UCSD-AML1 (cell line): ENCODE results near the gene SELENOH.
A peak's percentile ranks its signal among the peaks of the same experiment; 100 is the strongest.

Source experiments
- DNase-seq: peaks from one replicate; lab custom pipeline; 2025; ENCODE audit not compliant: unreplicated experiment; lab: John Stamatoyannopoulos, UW

SELENOH gene

GRCh38 chr11:57778318-57779037 lies 37.2 kb downstream of the SELENOH start:
- peak; percentile 27 for DNase-seq

DNA sequence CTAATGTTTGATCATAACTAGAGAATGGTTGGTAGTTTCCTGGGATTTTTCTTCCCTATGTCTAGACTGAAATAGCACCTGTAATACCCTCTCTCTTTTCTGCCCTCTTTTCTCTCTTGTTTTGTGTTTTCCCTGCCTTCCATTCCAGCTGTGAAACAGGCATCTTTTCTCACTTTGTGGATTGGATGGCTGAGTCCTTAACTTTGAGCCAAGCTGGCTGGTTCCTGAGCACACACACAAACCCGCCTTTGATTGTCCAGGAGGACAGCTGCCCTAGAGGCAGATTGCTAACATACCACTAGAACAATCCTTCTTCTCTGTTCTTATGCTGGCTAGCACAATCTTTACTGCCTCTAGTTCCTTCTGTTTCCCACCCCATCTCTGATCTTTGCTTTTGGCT lies 38.0 kb downstream of the SELENOH start:
- DNase-seq: no peak

- no peak for DNase-seq
Measured at GRCh38 chr11:57781529-57781943, 40.2 kb downstream of the SELENOH start.

DNA sequence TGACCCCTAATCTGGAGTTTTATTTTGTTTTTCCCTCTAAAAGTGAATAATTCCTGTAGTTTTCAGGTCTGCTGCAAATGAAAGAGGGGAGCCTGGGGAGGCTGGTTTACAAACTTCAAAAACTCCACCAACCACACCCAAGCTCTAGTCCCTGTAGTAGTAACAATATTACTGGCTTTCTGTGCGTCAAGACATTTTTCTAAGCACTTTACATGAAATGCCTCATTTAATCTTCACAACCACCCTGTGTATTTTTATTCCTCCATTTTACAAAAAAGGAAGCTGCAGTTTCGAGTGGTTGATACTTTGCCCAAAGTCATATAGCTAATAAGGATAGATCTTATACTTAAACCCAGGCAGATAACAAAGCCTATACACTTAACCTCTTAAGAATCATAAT lies 43.8 kb downstream of the SELENOH start:
- DNase-seq: no peak

DNA sequence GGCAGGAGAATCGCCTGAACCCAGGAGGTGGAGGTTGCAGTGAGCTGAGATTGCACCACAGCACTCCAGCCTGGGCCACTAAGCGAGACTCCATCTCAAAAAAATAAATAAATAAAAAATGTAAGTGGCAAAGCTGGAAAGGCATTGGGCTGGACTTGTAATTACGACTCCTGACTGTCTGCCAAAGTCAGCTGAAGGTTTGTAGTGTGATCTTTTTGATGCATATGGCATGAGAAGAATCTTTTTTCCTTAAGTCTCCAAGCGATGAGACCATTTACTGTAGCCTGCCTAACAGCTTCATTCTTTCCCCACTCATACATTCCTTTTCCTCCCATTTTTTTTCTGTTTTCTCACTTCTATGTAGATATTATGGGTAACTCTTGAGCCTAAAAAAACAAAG lies 45.1 kb downstream of the SELENOH start:
- DNase-seq: no peak

DNA sequence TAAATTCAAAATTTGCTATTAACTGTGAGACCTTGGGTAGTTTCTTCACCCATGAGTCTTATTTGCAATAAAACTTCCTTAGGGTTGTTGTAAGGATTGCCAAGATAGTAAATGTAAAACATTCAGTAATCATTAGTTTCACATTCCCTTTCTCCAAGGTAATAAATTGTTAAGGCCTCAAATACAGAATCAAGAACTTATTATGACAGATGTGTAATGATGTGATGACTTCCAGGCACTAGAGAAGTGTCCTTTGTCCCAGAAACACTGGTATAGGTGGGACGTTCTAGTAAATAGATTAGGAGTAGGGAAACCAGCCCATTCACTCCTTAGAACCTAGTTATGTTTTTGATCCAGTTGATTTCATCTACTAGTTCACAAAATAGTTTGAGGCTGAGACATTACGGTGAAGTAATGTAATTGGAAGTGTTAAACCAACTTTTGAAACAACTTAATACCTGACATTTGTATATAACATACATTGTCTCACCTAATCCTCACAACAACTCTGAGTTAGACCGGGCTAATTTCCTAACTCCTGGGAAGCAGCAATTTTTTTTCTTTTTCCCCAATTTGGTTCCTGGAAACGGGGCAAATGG lies 45.8 kb downstream of the SELENOH start:
- no peak for DNase-seq

- peak; percentile 24 for DNase-seq
Measured at GRCh38 chr11:57787920-57788702, 46.8 kb downstream of the SELENOH start.

GRCh38 chr11:57788703-57789088 lies 47.4 kb downstream of the SELENOH start:
- DNase-seq: no peak

- no peak for DNase-seq
Measured at GRCh38 chr11:57791321-57792059, 50.2 kb downstream of the SELENOH start.

- peak; percentile 89 for DNase-seq
Measured at GRCh38 chr11:57792060-57792541, 50.8 kb downstream of the SELENOH start.

GRCh38 chr11:57792870-57793269 lies 51.6 kb downstream of the SELENOH start:
- no peak for DNase-seq
